ENCODE data around the gene C16orf74.

C16orf74 gene

GRCh38 chr16:85796599-85796998, 45.7 kb upstream of the C16orf74 start:
- no peak for ATAC-seq
- TF ChIP-seq, protein P1, sequence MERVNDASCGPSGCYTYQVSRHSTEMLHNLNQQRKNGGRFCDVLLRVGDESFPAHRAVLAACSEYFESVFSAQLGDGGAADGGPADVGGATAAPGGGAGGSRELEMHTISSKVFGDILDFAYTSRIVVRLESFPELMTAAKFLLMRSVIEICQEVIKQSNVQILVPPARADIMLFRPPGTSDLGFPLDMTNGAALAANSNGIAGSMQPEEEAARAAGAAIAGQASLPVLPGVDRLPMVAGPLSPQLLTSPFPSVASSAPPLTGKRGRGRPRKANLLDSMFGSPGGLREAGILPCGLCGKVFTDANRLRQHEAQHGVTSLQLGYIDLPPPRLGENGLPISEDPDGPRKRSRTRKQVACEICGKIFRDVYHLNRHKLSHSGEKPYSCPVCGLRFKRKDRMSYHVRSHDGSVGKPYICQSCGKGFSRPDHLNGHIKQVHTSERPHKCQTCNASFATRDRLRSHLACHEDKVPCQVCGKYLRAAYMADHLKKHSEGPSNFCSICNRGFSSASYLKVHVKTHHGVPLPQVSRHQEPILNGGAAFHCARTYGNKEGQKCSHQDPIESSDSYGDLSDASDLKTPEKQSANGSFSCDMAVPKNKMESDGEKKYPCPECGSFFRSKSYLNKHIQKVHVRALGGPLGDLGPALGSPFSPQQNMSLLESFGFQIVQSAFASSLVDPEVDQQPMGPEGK (CRISPR knock-in tag; IDR thresholded peaks at IDR 0.05; ENCODE audit: borderline replicate concordance), result no peak
- no peak for TF ChIP-seq CSDC2 (CRISPR knock-in tag; IDR thresholded peaks at IDR 0.05)
- TF ChIP-seq ZNF70 (CRISPR knock-in tag; IDR thresholded peaks at IDR 0.05), result no peak
- no peak for TF ChIP-seq TOX (CRISPR knock-in tag; IDR thresholded peaks at IDR 0.05; ENCODE audit: borderline replicate concordance)
- TF ChIP-seq CSRNP3 (CRISPR knock-in tag; IDR thresholded peaks at IDR 0.05), result no peak
- no peak for TF ChIP-seq OSR1 (CRISPR knock-in tag; IDR thresholded peaks at IDR 0.05)
- no peak for TF ChIP-seq ZNF565 (CRISPR knock-in tag; conservative IDR thresholded peaks at IDR 0.05; ENCODE audit: low read depth)
- no peak for TF ChIP-seq TSHZ2 (CRISPR knock-in tag; IDR thresholded peaks at IDR 0.05)
- TF ChIP-seq, protein P2, sequence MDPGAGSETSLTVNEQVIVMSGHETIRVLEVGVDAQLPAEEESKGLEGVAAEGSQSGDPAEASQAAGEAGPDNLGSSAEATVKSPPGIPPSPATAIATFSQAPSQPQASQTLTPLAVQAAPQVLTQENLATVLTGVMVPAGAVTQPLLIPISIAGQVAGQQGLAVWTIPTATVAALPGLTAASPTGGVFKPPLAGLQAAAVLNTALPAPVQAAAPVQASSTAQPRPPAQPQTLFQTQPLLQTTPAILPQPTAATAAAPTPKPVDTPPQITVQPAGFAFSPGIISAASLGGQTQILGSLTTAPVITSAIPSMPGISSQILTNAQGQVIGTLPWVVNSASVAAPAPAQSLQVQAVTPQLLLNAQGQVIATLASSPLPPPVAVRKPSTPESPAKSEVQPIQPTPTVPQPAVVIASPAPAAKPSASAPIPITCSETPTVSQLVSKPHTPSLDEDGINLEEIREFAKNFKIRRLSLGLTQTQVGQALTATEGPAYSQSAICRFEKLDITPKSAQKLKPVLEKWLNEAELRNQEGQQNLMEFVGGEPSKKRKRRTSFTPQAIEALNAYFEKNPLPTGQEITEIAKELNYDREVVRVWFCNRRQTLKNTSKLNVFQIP (CRISPR knock-in tag; IDR thresholded peaks at IDR 0.05; ENCODE audit: borderline replicate concordance, low read depth), result no peak
- TF ChIP-seq ZC3H10 (CRISPR knock-in tag; IDR thresholded peaks at IDR 0.05), result no peak

DNA sequence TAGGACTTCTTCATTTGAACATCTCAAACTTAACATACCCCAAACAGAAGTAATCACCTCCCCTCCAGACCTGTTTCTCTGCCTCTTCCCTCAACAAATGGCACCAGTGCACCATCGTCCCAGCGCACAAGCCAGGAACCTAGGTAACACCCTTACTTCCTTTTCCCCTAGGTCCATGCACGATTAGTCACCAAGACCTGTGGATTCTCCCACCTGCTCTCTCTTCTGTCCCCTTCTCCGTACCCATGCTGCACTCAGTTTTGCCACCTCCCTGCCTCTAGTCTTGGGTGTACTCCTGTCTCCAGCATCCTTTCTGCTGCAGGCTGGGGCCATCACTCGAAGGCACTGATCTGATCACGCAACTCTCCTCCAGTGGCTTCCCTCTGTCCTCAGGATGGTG, 45.3 kb upstream of the C16orf74 start:
- ATAC-seq, result no peak
- TF ChIP-seq ZFP3 (CRISPR knock-in tag; IDR thresholded peaks at IDR 0.05) (no peak), CSDC2 (CRISPR knock-in tag; IDR thresholded peaks at IDR 0.05) (no peak), PPARA (CRISPR knock-in tag; IDR thresholded peaks at IDR 0.05; ENCODE audit: borderline replicate concordance) (no peak), ZFP30 (CRISPR knock-in tag; IDR thresholded peaks at IDR 0.05) (no peak), CSRNP3 (CRISPR knock-in tag; IDR thresholded peaks at IDR 0.05) (no peak), ARNTL (CRISPR knock-in tag; IDR thresholded peaks at IDR 0.05; ENCODE audit: borderline replicate concordance, low read depth) (no peak), TOX (CRISPR knock-in tag; IDR thresholded peaks at IDR 0.05; ENCODE audit: borderline replicate concordance) (no peak)
- TF ChIP-seq, protein P2 (CRISPR knock-in tag; IDR thresholded peaks at IDR 0.05; ENCODE audit: borderline replicate concordance, low read depth), result no peak
- TF ChIP-seq, protein P3, sequence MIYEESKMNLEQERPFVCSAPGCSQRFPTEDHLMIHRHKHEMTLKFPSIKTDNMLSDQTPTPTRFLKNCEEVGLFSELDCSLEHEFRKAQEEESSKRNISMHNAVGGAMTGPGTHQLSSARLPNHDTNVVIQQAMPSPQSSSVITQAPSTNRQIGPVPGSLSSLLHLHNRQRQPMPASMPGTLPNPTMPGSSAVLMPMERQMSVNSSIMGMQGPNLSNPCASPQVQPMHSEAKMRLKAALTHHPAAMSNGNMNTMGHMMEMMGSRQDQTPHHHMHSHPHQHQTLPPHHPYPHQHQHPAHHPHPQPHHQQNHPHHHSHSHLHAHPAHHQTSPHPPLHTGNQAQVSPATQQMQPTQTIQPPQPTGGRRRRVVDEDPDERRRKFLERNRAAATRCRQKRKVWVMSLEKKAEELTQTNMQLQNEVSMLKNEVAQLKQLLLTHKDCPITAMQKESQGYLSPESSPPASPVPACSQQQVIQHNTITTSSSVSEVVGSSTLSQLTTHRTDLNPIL (CRISPR knock-in tag; IDR thresholded peaks at IDR 0.05; ENCODE audit: low read depth), result no peak

- ATAC-seq, result no peak
- TF ChIP-seq, protein P1 (CRISPR knock-in tag; IDR thresholded peaks at IDR 0.05; ENCODE audit: borderline replicate concordance), result no peak
- TF ChIP-seq ZNF8 (CRISPR knock-in tag; IDR thresholded peaks at IDR 0.05) (no peak), TSHZ2 (CRISPR knock-in tag; IDR thresholded peaks at IDR 0.05) (no peak), RARB (CRISPR knock-in tag; IDR thresholded peaks at IDR 0.05) (no peak), ZNF70 (CRISPR knock-in tag; IDR thresholded peaks at IDR 0.05) (no peak)
Measured at GRCh38 chr16:85794696-85795095, 43.8 kb upstream of the C16orf74 start.
